Calu3 (cell line): ENCODE measurements around the gene FAM114A1. TPM values are rescaled to one million over a fixed set of nuclear protein-coding genes. Genes with fewer than 3 reads are reported as not detected.

Source experiments
- BruUV-seq: library from RNA; stranded (reverse); fragments of 400-500 nt; replicated peaks from 2 replicates; lab custom pipeline; 2021; lab: Mats Ljungman, UMichigan
- CTCF ChIA-PET: fragments of 300-600 bp; sonication (Branson Sonifier 250); formaldehyde crosslinking; loops from one replicate; lab custom pipeline; 2022; ENCODE audit warnings: antibody characterized with exemption; lab: Charles Lee
- DNase-seq: peaks from one replicate; pipeline ENCODE4 v3.0.0; 2022
- H3K27ac Mint-ChIP-seq: one replicate; pipeline ENCODE4 v1.8.0; 2022; ENCODE audit warnings: mixed read lengths; ENCODE audit not compliant: unreplicated experiment
- H3K27me3 Mint-ChIP-seq: one replicate; pipeline ENCODE4 v1.8.0; 2022; ENCODE audit warnings: mixed read lengths; ENCODE audit not compliant: unreplicated experiment
- H3K36me3 Mint-ChIP-seq: one replicate; pipeline ENCODE4 v1.8.0; 2022; ENCODE audit warnings: mild to moderate bottlenecking, moderate library complexity, mixed read lengths; ENCODE audit not compliant: insufficient read depth, unreplicated experiment
- H3K4me1 Mint-ChIP-seq: one replicate; pipeline ENCODE4 v1.8.0; 2022; ENCODE audit warnings: mild to moderate bottlenecking, low read depth, mixed read lengths; ENCODE audit not compliant: unreplicated experiment
- H3K4me3 Mint-ChIP-seq: one replicate; pipeline ENCODE4 v1.8.0; 2022; ENCODE audit warnings: mild to moderate bottlenecking, low read depth, moderate library complexity, mixed read lengths; ENCODE audit not compliant: unreplicated experiment
- H3K9me3 Mint-ChIP-seq: one replicate; pipeline ENCODE4 v1.8.0; 2022; ENCODE audit warnings: low read depth, mixed read lengths; ENCODE audit not compliant: unreplicated experiment
- intact Hi-C: fragments of 100-400 bp; cut with micrococcal nuclease; formaldehyde crosslinking; loops from one replicate; pipeline ENCODE4 v1.10.0; 2022; ENCODE audit not compliant: unreplicated experiment
- total RNA-seq: library from RNA; stranded (reverse); gene quantifications from 2 replicates; pipeline ENCODE4 v1.2.3, GENCODE V29; 2022
- TF ChIP-seq, protein P1 (sequence below): fragments of 200-600 bp; IDR thresholded peaks from one replicate; pipeline ENCODE4 v1.8.0; 2022; ENCODE audit warnings: antibody characterized with exemption; ENCODE audit not compliant: unreplicated experiment

Gene FAM114A1
- total RNA-seq, 1 experiment from 2014 or later, result 22.1 TPM

DNA sequence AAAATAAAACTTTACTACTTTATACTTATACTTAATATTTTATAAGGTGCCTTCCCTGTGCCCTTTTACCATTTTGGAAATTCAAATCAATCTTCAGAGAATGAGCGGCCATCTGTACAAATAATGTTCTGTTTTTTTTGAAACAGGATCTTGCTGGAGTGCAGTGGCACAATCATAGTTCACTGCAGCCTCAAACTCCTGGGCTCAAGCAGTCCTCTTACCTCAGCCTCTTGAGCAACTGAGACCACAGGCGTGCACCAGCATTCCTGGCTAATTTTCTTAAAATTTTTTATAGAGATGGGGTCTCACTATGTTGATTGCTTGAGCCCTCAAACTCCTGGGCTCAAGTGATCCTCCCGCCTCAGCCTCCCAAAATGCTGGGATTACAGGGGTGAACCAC is 53.5 kb downstream of the FAM114A1 start:
- Mint-ChIP-seq H3K27ac (no peak overlapping the region), H3K4me3 (no peak overlapping the region), H3K36me3 (no peaks in the 10 kb centered on the region), H3K9me3 (no peaks in the 10 kb centered on the region), H3K4me1 (no peaks in the 10 kb centered on the region), H3K27me3 (no peaks in the 10 kb centered on the region)
- TF ChIP-seq, protein P1, sequence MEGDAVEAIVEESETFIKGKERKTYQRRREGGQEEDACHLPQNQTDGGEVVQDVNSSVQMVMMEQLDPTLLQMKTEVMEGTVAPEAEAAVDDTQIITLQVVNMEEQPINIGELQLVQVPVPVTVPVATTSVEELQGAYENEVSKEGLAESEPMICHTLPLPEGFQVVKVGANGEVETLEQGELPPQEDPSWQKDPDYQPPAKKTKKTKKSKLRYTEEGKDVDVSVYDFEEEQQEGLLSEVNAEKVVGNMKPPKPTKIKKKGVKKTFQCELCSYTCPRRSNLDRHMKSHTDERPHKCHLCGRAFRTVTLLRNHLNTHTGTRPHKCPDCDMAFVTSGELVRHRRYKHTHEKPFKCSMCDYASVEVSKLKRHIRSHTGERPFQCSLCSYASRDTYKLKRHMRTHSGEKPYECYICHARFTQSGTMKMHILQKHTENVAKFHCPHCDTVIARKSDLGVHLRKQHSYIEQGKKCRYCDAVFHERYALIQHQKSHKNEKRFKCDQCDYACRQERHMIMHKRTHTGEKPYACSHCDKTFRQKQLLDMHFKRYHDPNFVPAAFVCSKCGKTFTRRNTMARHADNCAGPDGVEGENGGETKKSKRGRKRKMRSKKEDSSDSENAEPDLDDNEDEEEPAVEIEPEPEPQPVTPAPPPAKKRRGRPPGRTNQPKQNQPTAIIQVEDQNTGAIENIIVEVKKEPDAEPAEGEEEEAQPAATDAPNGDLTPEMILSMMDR, result no peak
- no peak for DNase-seq
- no TSS peak for BruUV-seq
- intact Hi-C loops, result no loop called here
- CTCF ChIA-PET, result no interaction called here

DNA sequence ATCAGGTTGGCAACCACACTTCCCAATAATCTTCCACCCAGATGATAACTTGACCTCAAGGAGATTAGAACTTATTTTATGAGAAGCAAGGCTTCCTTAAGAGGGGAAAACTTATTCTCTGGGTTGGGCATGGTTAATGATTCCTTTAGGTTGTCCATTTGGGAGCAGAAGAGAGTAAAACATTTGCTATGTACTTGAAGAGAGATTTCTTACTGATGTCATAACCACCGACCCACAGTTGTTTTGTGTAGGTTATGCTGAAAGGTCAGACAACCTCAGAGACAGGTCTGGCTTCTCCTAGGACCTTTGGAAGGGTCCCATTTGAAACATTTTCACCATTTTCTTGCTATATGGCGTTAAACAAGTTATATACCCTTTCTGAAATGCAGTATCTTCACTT is 56.1 kb downstream of the FAM114A1 start:
- no peak overlapping the region for H3K27ac Mint-ChIP-seq
- CTCF ChIA-PET, result no interaction called here
- intact Hi-C loops, result no loop called here
- H3K36me3 Mint-ChIP-seq, result peaks cover 5% of the 10 kb centered on the region
- no peaks in the 10 kb centered on the region for H3K27me3 Mint-ChIP-seq
- no peaks in the 10 kb centered on the region for H3K9me3 Mint-ChIP-seq
- H3K4me1 Mint-ChIP-seq, result no peaks in the 10 kb centered on the region
- no peak overlapping the region for H3K4me3 Mint-ChIP-seq
- TF ChIP-seq, protein P1, result no peak
- no peak for DNase-seq
- no TSS peak for BruUV-seq

DNA sequence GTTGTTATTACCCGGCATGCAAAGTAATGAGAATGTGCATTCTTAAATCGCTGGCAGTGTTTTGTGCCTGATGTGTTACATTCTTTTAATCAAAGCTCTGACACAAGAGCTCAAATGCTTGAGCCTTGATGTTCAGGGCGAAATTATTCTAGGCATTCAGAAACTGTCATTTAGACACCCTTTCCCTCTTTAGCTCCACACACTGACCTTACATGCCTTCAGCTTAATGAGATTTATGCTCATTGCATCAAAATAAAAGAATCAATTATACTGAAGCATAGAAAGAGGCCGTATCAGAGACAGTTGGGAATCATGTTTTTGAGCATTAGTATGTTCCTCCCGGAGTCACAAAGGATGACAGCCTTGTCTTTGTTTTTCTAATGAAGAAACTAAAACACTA is 56.7 kb downstream of the FAM114A1 start:
- TF ChIP-seq, protein P1, result no peak
- H3K27ac Mint-ChIP-seq, result no peak overlapping the region
- no peak overlapping the region for H3K4me3 Mint-ChIP-seq
- H3K27me3 Mint-ChIP-seq, result no peaks in the 10 kb centered on the region
- CTCF ChIA-PET, result no interaction called here
- peaks cover 5% of the 10 kb centered on the region for H3K36me3 Mint-ChIP-seq
- no peaks in the 10 kb centered on the region for H3K9me3 Mint-ChIP-seq
- no peak for DNase-seq
- no TSS peak for BruUV-seq
- H3K4me1 Mint-ChIP-seq, result no peaks in the 10 kb centered on the region
- intact Hi-C loops, result no loop called here

DNA sequence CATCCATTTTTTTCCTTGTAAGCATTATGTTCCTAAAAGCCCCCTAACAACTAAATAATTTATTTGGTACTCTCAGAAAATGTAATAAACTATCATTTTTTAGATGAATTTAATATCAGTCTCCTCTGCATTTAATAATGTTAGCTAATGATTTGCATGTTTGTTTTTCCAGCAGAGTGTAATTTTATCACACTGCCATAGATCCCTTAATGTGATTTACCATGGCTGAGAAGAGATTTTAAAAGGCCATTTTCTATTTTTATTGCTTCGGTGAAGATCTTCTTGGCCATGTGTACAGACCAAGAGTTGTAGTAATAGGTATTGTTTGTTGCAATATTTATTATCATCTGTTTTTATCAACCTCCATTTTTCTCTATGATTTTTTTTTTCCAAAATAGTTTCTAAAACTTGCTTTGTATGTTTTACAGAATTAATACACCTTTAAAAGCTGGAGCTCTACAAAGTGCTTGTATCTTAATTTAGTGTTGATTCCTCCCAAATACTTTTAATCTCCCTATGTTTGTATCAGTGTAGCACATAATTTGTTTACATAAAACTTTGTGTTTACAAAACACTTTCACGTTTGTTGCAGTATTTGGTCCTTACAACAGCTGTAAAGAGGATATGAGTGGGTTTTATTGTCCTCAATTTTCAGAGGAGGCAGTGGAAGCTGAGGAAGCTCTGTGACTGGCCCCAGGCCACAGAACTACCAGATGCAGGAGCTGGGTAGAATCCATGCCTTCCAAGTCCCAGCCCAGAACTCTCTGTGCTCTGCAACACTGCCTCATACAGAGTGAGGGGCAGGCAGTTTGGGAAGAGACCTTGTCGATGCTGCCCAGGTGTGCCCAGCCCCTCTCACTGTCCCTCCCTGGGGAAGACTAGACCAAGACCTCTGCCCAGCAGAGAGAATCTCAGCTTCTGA is 58.1 kb downstream of the FAM114A1 start:
- CTCF ChIA-PET, result no interaction called here
- Mint-ChIP-seq H3K4me1 (no peaks in the 10 kb centered on the region), H3K27me3 (no peaks in the 10 kb centered on the region), H3K9me3 (no peaks in the 10 kb centered on the region), H3K36me3 (peaks cover 5% of the 10 kb centered on the region), H3K4me3 (no peak overlapping the region), H3K27ac (no peak overlapping the region)
- intact Hi-C loops, result no loop called here
- no TSS peak for BruUV-seq
- DNase-seq, result no peak
- TF ChIP-seq, protein P1, result no peak
